ENCODE measurements around the gene CTNNA2. TPM values are rescaled to one million over a fixed set of nuclear protein-coding genes. Genes with fewer than 3 reads are reported as not detected.

CTNNA2 gene
- total RNA-seq, 1 donor from 2014 or later, result 182 TPM

GRCh38 chr2:80549901-80550300, 1037.0 kb downstream of the CTNNA2 start:
- DNase-seq (ENCODE audit: low spot score in 2 of 2), result no peak
- FAIRE-seq, result no peak

GRCh38 chr2:80560326-80560725, 1047.5 kb downstream of the CTNNA2 start:
- no peak for DNase-seq (ENCODE audit: low spot score in 2 of 2)
- no peak for FAIRE-seq

GRCh38 chr2:80568011-80568410, 1055.2 kb downstream of the CTNNA2 start:
- DNase-seq (ENCODE audit: low spot score in 2 of 2), result no peak
- no peak for FAIRE-seq

- FAIRE-seq (no peak), DNase-seq (ENCODE audit: low spot score in 2 of 2) (no peak)
Observed at GRCh38 chr2:80573167-80573566, 1060.3 kb downstream of the CTNNA2 start.

GRCh38 chr2:80573950-80574349, 1061.1 kb downstream of the CTNNA2 start:
- FAIRE-seq (no peak), DNase-seq (ENCODE audit: low spot score in 2 of 2) (no peak)

- no peak for DNase-seq (ENCODE audit: low spot score in 2 of 2)
Observed at GRCh38 chr2:80579756-80580155, 1066.9 kb downstream of the CTNNA2 start.

GRCh38 chr2:80591233-80591632, 1078.4 kb downstream of the CTNNA2 start:
- FAIRE-seq (no peak), DNase-seq (ENCODE audit: low spot score in 2 of 2) (no peak)

More at GRCh38 chr2:80579756-80580155, 1066.9 kb downstream of the CTNNA2 start:
- FAIRE-seq, result no peak

GRCh38 chr2:80592106-80592505, 1079.3 kb downstream of the CTNNA2 start:
- FAIRE-seq (no peak), DNase-seq (ENCODE audit: low spot score in 2 of 2) (no peak)

GRCh38 chr2:80610108-80610507, 1097.3 kb downstream of the CTNNA2 start:
- no peak for FAIRE-seq

GRCh38 chr2:80621656-80622055, 1108.8 kb downstream of the CTNNA2 start:
- FAIRE-seq (no peak), DNase-seq (ENCODE audit: low spot score in 2 of 2) (no peak)

More at GRCh38 chr2:80610108-80610507, 1097.3 kb downstream of the CTNNA2 start:
- DNase-seq (ENCODE audit: low spot score in 2 of 2), result no peak

GRCh38 chr2:80624062-80624461, 1111.2 kb downstream of the CTNNA2 start:
- DNase-seq (ENCODE audit: low spot score in 2 of 2) (no peak), FAIRE-seq (no peak)

GRCh38 chr2:80634590-80634989, 1121.7 kb downstream of the CTNNA2 start:
- no peak for DNase-seq (ENCODE audit: low spot score in 2 of 2)
- FAIRE-seq, result no peak

- DNase-seq (ENCODE audit: low spot score in 2 of 2) (no peak), FAIRE-seq (no peak)
Observed at GRCh38 chr2:80638783-80639182, 1125.9 kb downstream of the CTNNA2 start.

- DNase-seq (ENCODE audit: low spot score in 2 of 2) (no peak), FAIRE-seq (no peak)
Observed at GRCh38 chr2:80642465-80642864, 1129.6 kb downstream of the CTNNA2 start.

GRCh38 chr2:80643598-80643997, 1130.7 kb downstream of the CTNNA2 start:
- FAIRE-seq, result no peak

GRCh38 chr2:80651435-80651834, 1138.6 kb downstream of the CTNNA2 start:
- no peak for FAIRE-seq
- no peak for DNase-seq (ENCODE audit: low spot score in 2 of 2)

More at GRCh38 chr2:80643598-80643997, 1130.7 kb downstream of the CTNNA2 start:
- no peak for DNase-seq (ENCODE audit: low spot score in 2 of 2)

- FAIRE-seq, result no peak
- no peak for DNase-seq (ENCODE audit: low spot score in 2 of 2)
Observed at GRCh38 chr2:80655265-80655664, 1142.4 kb downstream of the CTNNA2 start.

- DNase-seq (ENCODE audit: low spot score in 2 of 2) (no peak), FAIRE-seq (no peak)
Observed at GRCh38 chr2:80670763-80671162, 1157.9 kb downstream of the CTNNA2 start.

GRCh38 chr2:80687524-80687923, 1174.7 kb downstream of the CTNNA2 start:
- FAIRE-seq, result no peak
- no peak for DNase-seq (ENCODE audit: low spot score in 2 of 2)

GRCh38 chr2:80689106-80689505, 1176.3 kb downstream of the CTNNA2 start:
- DNase-seq (ENCODE audit: low spot score in 2 of 2) (no peak), FAIRE-seq (no peak)

All from frontal cortex (tissue), 4 donors.